ENCODE results near the gene GDPD3. TPM values are rescaled to one million over a fixed set of nuclear protein-coding genes. Genes with fewer than 3 reads are reported as not detected.

GDPD3 gene
- total RNA-seq, 2 donors from 2014 or later = 0.91 to 2.4 TPM

- 87% methylated on average over 7 of the region's 7 CpGs for WGBS
- no peak for DNase-seq (ENCODE audit: low spot score)
- no peaks in the 10 kb centered on the region for H3K27me3 ChIP-seq (replicated peaks; ENCODE audit: insufficient read depth)
- TF ChIP-seq POLR2AphosphoS5 (IDR thresholded peaks at IDR 0.05) = no peak
- TF ChIP-seq CTCF (IDR thresholded peaks at IDR 0.05) = no peak
- no peak for TF ChIP-seq POLR2A (IDR thresholded peaks at IDR 0.05)
- no peak overlapping the region for H3K4me3 ChIP-seq
- no peak overlapping the region for H3K27ac ChIP-seq
- intact Hi-C loops (cut with DNase I) = no loop called here
- H3K4me1 ChIP-seq (replicated peaks) = peaks cover 11% of the 10 kb centered on the region
- no peaks in the 10 kb centered on the region for H3K9me3 ChIP-seq
- peaks cover 0 to 30% of the 10 kb centered on the region in 2 donors for H3K36me3 ChIP-seq
Observed at GRCh38 chr16:30079480-30079879, 33.9 kb downstream of the GDPD3 start.

DNA sequence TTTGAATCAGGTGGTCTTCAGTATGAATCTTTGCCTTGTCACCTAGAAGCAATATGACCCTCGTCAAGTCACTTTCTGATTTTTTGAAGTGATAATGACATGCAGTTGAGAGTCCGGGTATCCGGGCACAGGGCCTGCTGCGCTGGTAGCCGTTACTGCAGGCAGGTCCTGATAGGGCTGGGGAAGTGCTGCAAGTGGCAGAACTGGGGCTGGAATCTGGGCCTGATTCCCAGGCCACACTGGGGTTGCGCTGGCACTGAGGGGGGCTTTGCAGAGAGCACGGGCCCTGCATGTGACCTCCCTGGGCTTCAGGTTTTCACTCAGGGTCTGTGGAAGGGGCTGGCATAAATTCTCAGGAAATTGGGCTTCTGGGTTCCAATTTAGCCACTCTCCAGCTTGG lies 34.6 kb downstream of the GDPD3 start:
- intact Hi-C loops (cut with DNase I) = no loop called here
- peaks cover 0 to 22% of the 10 kb centered on the region in 2 donors for H3K36me3 ChIP-seq
- peaks cover 11% of the 10 kb centered on the region for H3K4me1 ChIP-seq (replicated peaks)
- H3K27ac ChIP-seq = no peak overlapping the region
- no peaks in the 10 kb centered on the region for H3K9me3 ChIP-seq
- WGBS = 80% methylated on average over 7 of the region's 7 CpGs
- no peak overlapping the region for H3K4me3 ChIP-seq
- H3K27me3 ChIP-seq (replicated peaks; ENCODE audit: insufficient read depth) = no peaks in the 10 kb centered on the region
- no peak for TF ChIP-seq POLR2A (IDR thresholded peaks at IDR 0.05)
- no peak for TF ChIP-seq CTCF (IDR thresholded peaks at IDR 0.05)
- DNase-seq (ENCODE audit: low spot score) = no peak

- Histone ChIP-seq H3K36me3 (peaks cover 0 to 12% of the 10 kb centered on the region in 2 donors), H3K4me3 (no peak overlapping the region), H3K27ac (no peak overlapping the region), H3K4me1 (replicated peaks) (peaks cover 11% of the 10 kb centered on the region), H3K9me3 (no peaks in the 10 kb centered on the region), H3K27me3 (replicated peaks; ENCODE audit: insufficient read depth) (no peaks in the 10 kb centered on the region)
- no peak for TF ChIP-seq POLR2AphosphoS5 (IDR thresholded peaks at IDR 0.05)
- WGBS = 63% methylated on average over 6 of the region's 6 CpGs
- intact Hi-C loops (cut with DNase I) = no loop called here
- no peak for DNase-seq (ENCODE audit: low spot score)
Observed at GRCh38 chr16:30077656-30078055, 35.7 kb downstream of the GDPD3 start.

- Histone ChIP-seq H3K27me3 (replicated peaks; ENCODE audit: insufficient read depth) (no peaks in the 10 kb centered on the region), H3K4me3 (peak overlapping the region; percentile 75 to 98), H3K4me1 (replicated peaks) (peaks cover 11% of the 10 kb centered on the region), H3K36me3 (no peaks in the 10 kb centered on the region), H3K9me3 (no peaks in the 10 kb centered on the region), H3K27ac (peak overlapping the region; percentile 81 to 86)
- DNase-seq (ENCODE audit: low spot score) = no peak
- WGBS = 1% methylated on average over 32 of the region's 33 CpGs
- intact Hi-C loops (cut with DNase I) = no loop called here
- TF ChIP-seq CTCF (IDR thresholded peaks at IDR 0.05) = no peak
- no peak for TF ChIP-seq POLR2A (IDR thresholded peaks at IDR 0.05)
- TF ChIP-seq POLR2AphosphoS5 (IDR thresholded peaks at IDR 0.05) = no peak
Observed at GRCh38 chr16:30076276-30076791, 37.0 kb downstream of the GDPD3 start.

- Histone ChIP-seq H3K4me3 (peak within 1 kb of the TSS; percentile 75 to 98), H3K36me3 (no peaks in the 10 kb centered on the region), H3K9me3 (no peaks in the 10 kb centered on the region), H3K27me3 (replicated peaks; ENCODE audit: insufficient read depth) (no peaks in the 10 kb centered on the region), H3K27ac (peak within 1 kb of the TSS; percentile 81 to 86), H3K4me1 (replicated peaks) (peaks cover 11% of the 10 kb centered on the region)
- peak; percentile 86 for DNase-seq (ENCODE audit: low spot score)
- WGBS = 2% methylated on average over 56 of the region's 67 CpGs
- TF ChIP-seq POLR2A (IDR thresholded peaks at IDR 0.05) = peak; percentile 68
- peak; percentile 97 for TF ChIP-seq POLR2AphosphoS5 (IDR thresholded peaks at IDR 0.05)
- peak in 3 of 4 experiments; percentile 10 to 35 (median 30) for TF ChIP-seq CTCF (IDR thresholded peaks at IDR 0.05)
- intact Hi-C loops (cut with DNase I) = no loop called here
Observed at GRCh38 chr16:30075503-30076275, 37.6 kb downstream of the GDPD3 start, which contains the start of gene PPP4C. TSS of gene PPP4C (plus strand) at chr16:30075994. CDS start at chr16:30076378, 384 bp downstream.
